ENCODE measurements around the gene PCARE. TPM values are rescaled to one million over a fixed set of nuclear protein-coding genes. Genes with fewer than 3 reads are reported as not detected.
A peak's percentile ranks its signal among the peaks of the same experiment; 100 is the strongest.

PCARE gene
- total RNA-seq, result not detected
- long read RNA-seq, result 0 reads

- no peak for TF ChIP-seq CTCF (IDR thresholded peaks at IDR 0.05)
- TF ChIP-seq POLR2A (IDR thresholded peaks at IDR 0.05), result no peak
- WGBS (ENCODE audit: insufficient coverage, low coverage, low lambda C conversion rate, missing lambda C conversion rate), result 76% methylated on average over 8 of the region's 8 CpGs
- no peak for DNase-seq
- Histone ChIP-seq H3K27ac (no peak within 1 kb of the TSS), H3K27me3 (no peaks in the 10 kb centered on the region), H3K4me1 (no peaks in the 10 kb centered on the region), H3K9me3 (no peaks in the 10 kb centered on the region), H3K36me3 (no peaks in the 10 kb centered on the region), H3K4me3 (no peak within 1 kb of the TSS)
- intact Hi-C loops (cut with DNase I), result no loop called here
- ATAC-seq, result no peak
These were observed at the start of gene PCARE for GRCh38 chr2:29074411-29074810. Gene PCARE, minus strand, starts transcription at chr2:29074523. Its CDS starts 262 bp downstream, at chr2:29074261.

GRCh38 chr2:29123617-29124349 lies 49.5 kb upstream of the PCARE start:
- TF ChIP-seq CTCF (IDR thresholded peaks at IDR 0.05), result no peak
- peak in 2 of 4 donors; percentile 54 to 64 for ATAC-seq
- 90% methylated on average over 3 of the region's 3 CpGs for WGBS (ENCODE audit: insufficient coverage, low coverage, low lambda C conversion rate, missing lambda C conversion rate)
- no peaks in the 10 kb centered on the region for H3K27me3 ChIP-seq
- no peak for DNase-seq
- no peaks in the 10 kb centered on the region for H3K9me3 ChIP-seq
- no peaks in the 10 kb centered on the region for H3K4me1 ChIP-seq
- H3K4me3 ChIP-seq, result no peak overlapping the region
- no peak overlapping the region for H3K27ac ChIP-seq
- H3K36me3 ChIP-seq, result no peaks in the 10 kb centered on the region
- intact Hi-C loops (cut with DNase I), result no loop called here

GRCh38 chr2:29120846-29121245 lies 46.5 kb upstream of the PCARE start:
- DNase-seq (no peak), ATAC-seq (no peak)
- no peaks in the 10 kb centered on the region for H3K9me3 ChIP-seq
- no peak overlapping the region for H3K27ac ChIP-seq
- TF ChIP-seq POLR2A (IDR thresholded peaks at IDR 0.05), result no peak
- TF ChIP-seq CTCF (IDR thresholded peaks at IDR 0.05), result no peak
- no peaks in the 10 kb centered on the region for H3K36me3 ChIP-seq
- H3K4me1 ChIP-seq, result no peaks in the 10 kb centered on the region
- intact Hi-C loops (cut with DNase I), result no loop called here
- H3K4me3 ChIP-seq, result no peak overlapping the region
- no peaks in the 10 kb centered on the region for H3K27me3 ChIP-seq
- 72% methylated on average over 2 of the region's 2 CpGs for WGBS (ENCODE audit: insufficient coverage, low coverage, low lambda C conversion rate, missing lambda C conversion rate)

GRCh38 chr2:29119211-29119610 lies 44.9 kb upstream of the PCARE start:
- H3K9me3 ChIP-seq, result no peaks in the 10 kb centered on the region
- no peak for ATAC-seq
- H3K36me3 ChIP-seq, result no peaks in the 10 kb centered on the region
- DNase-seq, result no peak
- no peak for TF ChIP-seq CTCF (IDR thresholded peaks at IDR 0.05)
- TF ChIP-seq POLR2A (IDR thresholded peaks at IDR 0.05), result no peak
- no peaks in the 10 kb centered on the region for H3K27me3 ChIP-seq
- no peak overlapping the region for H3K27ac ChIP-seq
- H3K4me3 ChIP-seq, result no peak overlapping the region
- WGBS (ENCODE audit: insufficient coverage, low coverage, low lambda C conversion rate, missing lambda C conversion rate), result 43% methylated on average over 4 of the region's 4 CpGs
- intact Hi-C loops (cut with DNase I), result no loop called here
- H3K4me1 ChIP-seq, result no peaks in the 10 kb centered on the region

All from right lobe of liver (tissue), 6 donors.